ENCODE measurements around the gene CTSG.
"Not testable (repeated sequence)": the region's sequence is repeated elsewhere in the genome, so short reads cannot be mapped to it uniquely, and the experiment has no call there.

CTSG gene, protein sequence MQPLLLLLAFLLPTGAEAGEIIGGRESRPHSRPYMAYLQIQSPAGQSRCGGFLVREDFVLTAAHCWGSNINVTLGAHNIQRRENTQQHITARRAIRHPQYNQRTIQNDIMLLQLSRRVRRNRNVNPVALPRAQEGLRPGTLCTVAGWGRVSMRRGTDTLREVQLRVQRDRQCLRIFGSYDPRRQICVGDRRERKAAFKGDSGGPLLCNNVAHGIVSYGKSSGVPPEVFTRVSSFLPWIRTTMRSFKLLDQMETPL

DNA sequence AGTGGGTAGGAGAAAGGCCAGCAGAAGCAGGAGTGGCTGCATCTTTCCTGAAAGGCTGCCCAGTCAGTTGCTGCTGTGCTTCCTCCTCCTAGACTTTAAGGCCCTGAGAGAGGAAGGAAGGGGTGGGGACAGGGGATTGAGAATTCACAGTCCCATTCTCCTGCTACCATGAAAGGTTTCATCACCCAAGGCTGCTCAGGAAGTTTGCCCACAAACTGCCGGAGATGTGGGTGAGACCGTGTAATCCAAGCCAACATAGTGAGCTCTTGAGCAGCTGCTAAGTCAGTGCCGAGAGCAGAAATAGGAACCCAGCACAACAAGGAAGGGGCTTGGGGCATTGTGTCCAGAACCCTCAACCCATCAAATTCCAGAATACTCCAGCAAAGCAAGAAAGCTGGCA, at the start of gene CTSG:
CTSG (minus strand) TSS at position 69 of the 400 bp plus-strand sequence; CDS start at position 42, 27 bp downstream.
- DNase-seq: no peak

DNA sequence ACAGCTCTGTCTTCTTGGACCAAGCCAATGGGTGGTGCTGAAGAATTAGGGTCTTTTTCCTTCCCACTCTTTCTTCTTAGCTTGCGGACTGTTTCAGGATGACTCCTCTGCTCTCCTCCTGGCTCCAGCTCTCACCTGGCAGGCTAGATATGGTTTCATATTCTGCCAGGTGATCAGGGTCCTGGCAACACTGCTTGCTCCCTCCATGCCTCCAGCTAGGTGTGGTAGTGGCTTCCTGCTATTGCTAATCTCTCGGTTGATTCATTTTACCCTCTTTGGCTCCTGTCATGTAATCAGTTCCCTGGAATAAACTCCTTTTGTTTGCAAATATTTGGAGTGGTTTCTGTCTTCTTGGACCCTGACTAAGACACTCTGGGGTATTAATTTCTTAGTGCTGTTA, 37.7 kb upstream of the CTSG start:
- DNase-seq: no peak

DNA sequence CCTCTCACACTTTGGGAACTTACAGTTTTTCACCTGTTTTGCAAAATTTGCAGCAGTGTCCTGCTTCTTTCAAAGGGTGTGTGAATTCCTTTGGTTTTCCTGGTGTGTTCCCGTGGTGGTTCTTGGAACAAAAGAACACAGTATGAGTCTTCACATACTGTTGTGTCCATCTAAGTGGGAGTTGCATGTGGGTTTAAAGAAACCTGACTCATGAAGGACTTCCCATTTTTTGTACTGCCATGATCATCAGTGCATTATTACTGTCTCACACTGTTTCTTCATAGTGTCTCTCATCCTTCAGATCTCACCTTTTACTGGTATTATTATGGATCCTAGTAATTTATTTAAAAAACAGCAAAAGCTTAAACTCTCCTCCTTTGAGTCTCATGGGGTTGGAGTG, 37.2 kb upstream of the CTSG start:
- DNase-seq: no peak

DNA sequence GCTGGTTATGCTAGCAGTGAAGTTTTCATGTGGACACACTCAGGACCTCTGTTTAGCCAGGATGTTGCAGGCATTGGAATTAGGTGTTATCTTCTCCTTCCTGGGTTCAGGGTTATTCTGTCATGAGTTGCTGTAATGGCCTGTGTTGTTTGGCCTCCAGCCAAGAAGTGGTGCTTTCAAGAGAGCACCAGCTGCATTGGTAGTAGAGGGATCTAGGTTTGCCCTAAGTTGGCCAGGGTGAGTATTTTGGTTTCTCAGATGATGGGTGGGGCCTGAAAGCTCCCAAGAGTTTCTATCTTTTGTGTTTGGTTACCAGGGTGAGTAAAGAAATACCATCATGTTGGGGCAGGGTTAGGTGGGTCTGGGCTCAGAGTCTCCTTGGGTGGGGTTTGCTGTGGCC, 36.1 kb upstream of the CTSG start:
- DNase-seq: no peak

GRCh38 chr14:24609655-24610344, 33.8 kb upstream of the CTSG start, which contains the start of gene GZMH:
TSS of gene GZMH (minus strand) at chr14:24609685. CDS start at chr14:24609613, 72 bp downstream.
- DNase-seq: no peak

- no peak for DNase-seq
These were observed 31.8 kb upstream of the CTSG start for GRCh38 chr14:24607635-24608514.

DNA sequence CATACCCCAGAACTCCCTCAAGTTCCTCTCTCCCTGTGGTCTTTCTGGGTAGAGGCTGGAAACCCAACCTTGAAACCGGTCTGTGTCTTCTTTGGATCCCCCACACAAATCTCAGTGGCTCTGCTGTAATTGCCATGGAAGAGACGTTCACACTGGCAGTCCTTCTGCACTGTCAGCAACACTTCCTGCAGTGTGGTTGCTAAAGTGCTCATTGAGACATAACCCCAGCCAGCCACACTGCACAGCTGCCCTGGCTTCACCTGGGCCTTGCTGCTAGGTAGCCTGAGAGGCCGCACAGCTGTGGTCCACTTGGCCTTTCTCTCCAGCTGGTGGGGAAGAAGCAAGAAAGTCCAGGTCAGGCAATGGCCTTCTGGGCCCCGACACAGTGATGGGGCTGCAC, 31.0 kb upstream of the CTSG start:
- DNase-seq: no peak

- DNase-seq: no peak
These were observed 30.2 kb upstream of the CTSG start for GRCh38 chr14:24606297-24606696.

GRCh38 chr14:24605435-24606190, 29.6 kb upstream of the CTSG start:
- peak; percentile 73 for DNase-seq

DNA sequence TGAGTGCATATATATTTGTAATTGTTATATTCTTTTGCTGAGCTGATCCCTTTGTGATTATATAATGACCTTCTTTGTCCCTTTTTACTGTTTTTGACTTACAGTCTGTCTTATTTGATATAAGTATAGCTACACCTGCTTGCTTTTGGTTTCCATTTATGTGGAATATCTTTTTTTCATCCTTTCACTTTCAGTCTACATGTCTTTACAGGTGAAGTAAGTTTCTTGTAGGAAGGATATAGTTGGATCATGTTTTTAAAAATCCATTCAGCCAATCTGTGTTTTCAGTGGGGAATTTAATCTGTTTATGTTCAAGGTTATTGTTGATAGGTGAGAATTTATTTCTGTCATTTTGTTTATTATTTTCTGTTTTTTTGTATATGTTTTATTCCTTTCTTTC, 21.4 kb upstream of the CTSG start:
- DNase-seq: no peak

GRCh38 chr14:24595073-24595808, 19.2 kb upstream of the CTSG start:
- DNase-seq: no peak

DNA sequence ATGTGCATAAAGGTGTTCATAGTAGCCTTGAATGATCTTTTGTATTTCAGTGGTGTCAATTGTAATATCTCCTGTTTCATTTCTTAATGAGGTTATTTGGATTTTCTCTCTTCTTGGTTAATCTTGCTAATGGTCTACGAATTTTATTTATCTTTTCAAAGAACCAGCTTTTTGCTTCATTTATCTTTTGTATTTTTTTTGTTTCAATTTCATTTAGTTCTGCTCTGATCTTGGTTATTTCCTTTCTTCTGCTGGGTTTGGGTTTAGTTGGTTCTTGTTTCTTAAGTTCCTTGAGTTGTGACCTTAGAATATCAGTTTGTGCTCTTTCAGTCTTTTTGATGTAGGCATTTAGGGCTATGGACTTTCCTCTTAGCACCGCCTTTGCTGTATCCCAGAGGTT, 15.0 kb upstream of the CTSG start:
- not testable (repeated sequence) for DNase-seq

GRCh38 chr14:24584402-24584801, 8.4 kb upstream of the CTSG start:
- not testable (repeated sequence) for DNase-seq

- no peak for DNase-seq
These were observed 2.5 kb upstream of the CTSG start for GRCh38 chr14:24578558-24578957.

DNA sequence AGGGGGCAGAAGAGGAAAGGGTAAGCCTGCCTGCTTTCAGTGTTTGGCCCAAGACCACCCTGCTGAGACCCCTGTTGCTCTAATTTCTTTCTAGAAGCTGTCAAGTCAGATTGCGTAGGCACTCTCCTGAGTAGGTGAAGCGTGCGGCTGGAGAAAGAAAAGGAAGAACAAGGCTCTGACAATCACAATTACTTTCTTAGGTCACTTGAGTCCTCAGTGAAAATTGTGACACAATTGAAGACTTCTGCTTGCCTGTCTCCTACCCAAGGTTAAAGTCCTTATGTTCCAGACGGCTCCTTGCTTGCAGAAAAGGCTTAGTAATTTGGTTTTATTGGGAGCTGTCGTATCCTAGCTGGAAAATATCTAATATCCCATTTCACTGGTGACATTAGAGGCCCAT, 721 bp upstream of the CTSG start:
- DNase-seq: no peak

GRCh38 chr14:24574206-24574774, 1.8 kb downstream of the CTSG start:
- DNase-seq: no peak

DNA sequence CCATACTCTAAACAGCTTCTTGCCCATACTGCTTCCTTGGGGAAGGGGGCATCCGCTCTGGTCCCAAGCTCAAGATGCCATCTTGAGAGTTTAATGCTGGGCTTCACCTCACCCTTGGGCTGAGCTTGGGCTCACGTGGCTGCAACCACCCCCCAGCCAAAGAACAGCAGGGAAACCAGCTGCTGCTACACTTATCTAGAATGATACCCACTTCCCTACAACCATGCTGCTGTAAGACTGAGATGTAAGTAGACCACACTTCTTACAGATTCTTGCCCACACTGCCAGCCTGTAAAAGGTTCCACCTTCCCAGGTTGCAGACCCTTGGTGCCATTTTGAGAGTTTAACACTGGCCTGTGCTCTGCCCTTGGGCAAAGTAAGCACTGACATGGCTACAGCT, 9.7 kb downstream of the CTSG start:
- DNase-seq: no peak

GRCh38 chr14:24565766-24566165, 10.3 kb downstream of the CTSG start:
- DNase-seq: no peak

- DNase-seq: no peak
These were observed 12.5 kb downstream of the CTSG start for GRCh38 chr14:24563505-24563904.

GRCh38 chr14:24556756-24557155, 19.3 kb downstream of the CTSG start:
- DNase-seq: no peak

GRCh38 chr14:24549064-24549463, 27.0 kb downstream of the CTSG start:
- DNase-seq: not testable (repeated sequence)

Measured in activated CD8-positive, alpha-beta memory T cell treated with anti-CD3 and anti-CD28 coated beads, Interleukin-2, amount 50 U/mL, for 4 hours (primary cell).